Measurements from ENCODE around the gene BCAS3. TPM values are rescaled to one million over a fixed set of nuclear protein-coding genes. Genes with fewer than 3 reads are reported as not detected.
"Not testable (repeated sequence)": the region's sequence is repeated elsewhere in the genome, so short reads cannot be mapped to it uniquely, and the experiment has no call there.

BCAS3 gene
- total RNA-seq, 4 donors from 2014 or later = 18.7 to 37.8 (median 24.9) TPM

DNA sequence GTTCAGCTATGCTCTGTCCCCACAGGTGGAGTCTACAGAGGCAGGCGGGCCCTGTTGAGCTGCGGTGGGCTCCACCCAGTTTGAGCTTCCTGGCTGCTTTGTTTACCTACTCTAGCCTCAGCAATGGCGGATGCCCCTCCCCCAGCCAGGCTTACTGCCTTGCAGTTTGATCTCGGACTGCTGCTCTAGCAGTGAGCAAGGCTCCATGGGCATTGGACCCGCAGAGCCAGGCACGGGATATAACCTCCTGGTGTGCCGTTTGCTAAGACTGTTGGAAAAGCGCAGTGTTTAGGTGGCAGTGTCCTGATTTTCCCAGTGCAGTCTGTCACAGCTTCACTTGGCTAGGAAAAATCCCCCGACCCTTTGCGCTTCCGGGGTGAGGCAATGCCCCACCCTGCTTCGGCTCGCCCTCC lies 89.1 kb downstream of the BCAS3 start:
- no peak for ATAC-seq (ENCODE audit: low FRiP score)

DNA sequence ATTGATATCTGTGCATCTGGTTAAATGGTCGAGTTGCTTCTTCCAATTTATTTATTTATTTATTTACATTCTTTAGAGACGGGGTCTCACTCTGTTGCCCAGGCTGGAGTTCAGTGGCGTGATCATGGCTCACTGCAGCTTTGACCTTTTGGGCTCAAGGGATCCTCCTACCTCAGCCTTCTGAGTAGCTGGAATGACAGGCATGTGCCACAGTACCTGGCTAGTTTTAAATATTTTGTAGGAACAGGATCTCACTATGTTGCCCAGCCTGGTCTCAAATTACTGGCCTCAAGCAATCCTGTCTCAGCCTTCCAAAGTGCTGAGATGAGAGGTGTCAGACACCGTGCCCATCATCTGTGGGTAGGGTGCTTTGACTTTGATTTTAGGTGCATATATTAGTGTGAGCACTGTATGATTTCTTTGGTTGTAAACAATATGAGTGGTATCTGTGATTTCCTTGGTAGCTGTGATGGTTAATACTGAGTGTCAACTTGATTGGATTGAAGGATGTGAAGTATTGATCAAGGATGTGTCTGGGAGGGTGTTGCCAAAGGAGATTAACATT lies 90.2 kb downstream of the BCAS3 start:
- TF ChIP-seq, protein P1, sequence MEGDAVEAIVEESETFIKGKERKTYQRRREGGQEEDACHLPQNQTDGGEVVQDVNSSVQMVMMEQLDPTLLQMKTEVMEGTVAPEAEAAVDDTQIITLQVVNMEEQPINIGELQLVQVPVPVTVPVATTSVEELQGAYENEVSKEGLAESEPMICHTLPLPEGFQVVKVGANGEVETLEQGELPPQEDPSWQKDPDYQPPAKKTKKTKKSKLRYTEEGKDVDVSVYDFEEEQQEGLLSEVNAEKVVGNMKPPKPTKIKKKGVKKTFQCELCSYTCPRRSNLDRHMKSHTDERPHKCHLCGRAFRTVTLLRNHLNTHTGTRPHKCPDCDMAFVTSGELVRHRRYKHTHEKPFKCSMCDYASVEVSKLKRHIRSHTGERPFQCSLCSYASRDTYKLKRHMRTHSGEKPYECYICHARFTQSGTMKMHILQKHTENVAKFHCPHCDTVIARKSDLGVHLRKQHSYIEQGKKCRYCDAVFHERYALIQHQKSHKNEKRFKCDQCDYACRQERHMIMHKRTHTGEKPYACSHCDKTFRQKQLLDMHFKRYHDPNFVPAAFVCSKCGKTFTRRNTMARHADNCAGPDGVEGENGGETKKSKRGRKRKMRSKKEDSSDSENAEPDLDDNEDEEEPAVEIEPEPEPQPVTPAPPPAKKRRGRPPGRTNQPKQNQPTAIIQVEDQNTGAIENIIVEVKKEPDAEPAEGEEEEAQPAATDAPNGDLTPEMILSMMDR (IDR thresholded peaks at IDR 0.05) = no peak
- no peak for ATAC-seq (ENCODE audit: low FRiP score)
- no peak for DNase-seq (ENCODE audit: low spot score)

More for the DNA sequence above, 89.1 kb downstream of the BCAS3 start:
- TF ChIP-seq, protein P1 (IDR thresholded peaks at IDR 0.05) = no peak
- no peak for DNase-seq (ENCODE audit: low spot score)

- TF ChIP-seq, protein P1 (IDR thresholded peaks at IDR 0.05) = no peak
- no peak for ATAC-seq (ENCODE audit: low FRiP score)
- no peak for DNase-seq (ENCODE audit: low spot score)
These were observed 91.7 kb downstream of the BCAS3 start for GRCh38 chr17:60769327-60769726.

- ATAC-seq (ENCODE audit: low FRiP score) (no peak), DNase-seq (ENCODE audit: low spot score) (no peak)
- TF ChIP-seq, protein P1 (IDR thresholded peaks at IDR 0.05) = no peak
These were observed 93.3 kb downstream of the BCAS3 start for GRCh38 chr17:60770946-60771422.

GRCh38 chr17:60771621-60772020 lies 94.0 kb downstream of the BCAS3 start:
- not testable (repeated sequence) for ATAC-seq (ENCODE audit: low FRiP score); DNase-seq (ENCODE audit: low spot score)

- DNase-seq (ENCODE audit: low spot score) = no peak
- TF ChIP-seq, protein P1 (IDR thresholded peaks at IDR 0.05) = no peak
- no peak for ATAC-seq (ENCODE audit: low FRiP score)
These were observed 95.9 kb downstream of the BCAS3 start for GRCh38 chr17:60773552-60773951.

GRCh38 chr17:60781880-60782412 lies 104.3 kb downstream of the BCAS3 start:
- TF ChIP-seq, protein P1 (IDR thresholded peaks at IDR 0.05) = no peak
- no peak for DNase-seq (ENCODE audit: low spot score)
- no peak for ATAC-seq (ENCODE audit: low FRiP score)
